Measurements from ENCODE around the gene IFNL3.
"Not testable (repeated sequence)": the region's sequence is repeated elsewhere in the genome, so short reads cannot be mapped to it uniquely, and the experiment has no call there.

The IFNL3 gene

GRCh38 chr19:39224910-39225309 is 19.9 kb downstream of the IFNL3 start:
- no peak for DNase-seq (ENCODE audit: low spot score)
- Histone ChIP-seq H3K4me3 (no peak overlapping the region), H3K27ac (no peak overlapping the region)
- TF ChIP-seq CTCF (IDR thresholded peaks at IDR 0.05): no peak

GRCh38 chr19:39223703-39224279 is 21.0 kb downstream of the IFNL3 start:
- TF ChIP-seq CTCF (IDR thresholded peaks at IDR 0.05): no peak
- no peak for DNase-seq (ENCODE audit: low spot score)
- Histone ChIP-seq H3K27ac (no peak overlapping the region), H3K4me3 (no peak overlapping the region)

- not testable (repeated sequence) for H3K4me3 ChIP-seq; DNase-seq (ENCODE audit: low spot score); H3K27ac ChIP-seq
Observed at GRCh38 chr19:39219108-39219507, 25.7 kb downstream of the IFNL3 start.

- DNase-seq (ENCODE audit: low spot score): no peak
- TF ChIP-seq CTCF (IDR thresholded peaks at IDR 0.05): no peak
- H3K27ac ChIP-seq: peak overlapping the region in 1 of 2 donors; percentile 19
- H3K4me3 ChIP-seq: no peak overlapping the region
Observed at GRCh38 chr19:39218230-39219007, 26.4 kb downstream of the IFNL3 start.

- DNase-seq (ENCODE audit: low spot score): no peak
- TF ChIP-seq CTCF (IDR thresholded peaks at IDR 0.05): no peak
- Histone ChIP-seq H3K27ac (no peak overlapping the region), H3K4me3 (no peak overlapping the region)
Observed at GRCh38 chr19:39217094-39217493, 27.7 kb downstream of the IFNL3 start.

- H3K27ac ChIP-seq; H3K4me3 ChIP-seq; DNase-seq (ENCODE audit: low spot score): not testable (repeated sequence)
Observed at GRCh38 chr19:39215323-39215722, 29.5 kb downstream of the IFNL3 start.

- no peak overlapping the region for H3K27ac ChIP-seq
- DNase-seq (ENCODE audit: low spot score): no peak
- no peak for TF ChIP-seq CTCF (IDR thresholded peaks at IDR 0.05)
- no peak overlapping the region for H3K4me3 ChIP-seq
Observed at GRCh38 chr19:39212375-39212742, 32.4 kb downstream of the IFNL3 start.

GRCh38 chr19:39211731-39212374 is 33.0 kb downstream of the IFNL3 start:
- Histone ChIP-seq H3K27ac (no peak overlapping the region), H3K4me3 (no peak overlapping the region)
- TF ChIP-seq CTCF (IDR thresholded peaks at IDR 0.05): no peak
- no peak for DNase-seq (ENCODE audit: low spot score)
